SK-N-SH (cell line): ENCODE measurements around the gene SDS.

ENCODE experiments used
- EZH2phosphoT487 ChIP-seq: fragments of 200-600 bp; sonication (generic); IDR thresholded peaks from 2 replicates; pipeline ENCODE4 v1.6.1; 2017; ENCODE audit warnings: low read depth, mixed run types, mild to moderate bottlenecking, antibody characterized with exemption, moderate library complexity, borderline replicate concordance
- GATA2 ChIP-seq: sonication (generic); formaldehyde crosslinking; IDR thresholded peaks from 2 replicates; pipeline ENCODE4 v1.5.0; 2020; ENCODE audit warnings: mild to moderate bottlenecking, missing genetic modification reagents
- JUND ChIP-seq: IDR thresholded peaks from 2 replicates; pipeline ENCODE4 v1.4.0; 2012
- RAD21 ChIP-seq: IDR thresholded peaks from 2 replicates; pipeline ENCODE4 v1.6.1; 2012; ENCODE audit warnings: mild to moderate bottlenecking, low read length
- TF ChIP-seq, protein P1 (sequence below): fragments of 200-600 bp; sonication (generic); IDR thresholded peaks from 2 replicates; pipeline ENCODE4 v1.6.1; 2017; ENCODE audit warnings: antibody characterized with exemption, mild to moderate bottlenecking, moderate library complexity
- TF ChIP-seq, protein P2 (sequence below): IDR thresholded peaks from 2 replicates; pipeline ENCODE4; 2012

- TF ChIP-seq, protein P1, sequence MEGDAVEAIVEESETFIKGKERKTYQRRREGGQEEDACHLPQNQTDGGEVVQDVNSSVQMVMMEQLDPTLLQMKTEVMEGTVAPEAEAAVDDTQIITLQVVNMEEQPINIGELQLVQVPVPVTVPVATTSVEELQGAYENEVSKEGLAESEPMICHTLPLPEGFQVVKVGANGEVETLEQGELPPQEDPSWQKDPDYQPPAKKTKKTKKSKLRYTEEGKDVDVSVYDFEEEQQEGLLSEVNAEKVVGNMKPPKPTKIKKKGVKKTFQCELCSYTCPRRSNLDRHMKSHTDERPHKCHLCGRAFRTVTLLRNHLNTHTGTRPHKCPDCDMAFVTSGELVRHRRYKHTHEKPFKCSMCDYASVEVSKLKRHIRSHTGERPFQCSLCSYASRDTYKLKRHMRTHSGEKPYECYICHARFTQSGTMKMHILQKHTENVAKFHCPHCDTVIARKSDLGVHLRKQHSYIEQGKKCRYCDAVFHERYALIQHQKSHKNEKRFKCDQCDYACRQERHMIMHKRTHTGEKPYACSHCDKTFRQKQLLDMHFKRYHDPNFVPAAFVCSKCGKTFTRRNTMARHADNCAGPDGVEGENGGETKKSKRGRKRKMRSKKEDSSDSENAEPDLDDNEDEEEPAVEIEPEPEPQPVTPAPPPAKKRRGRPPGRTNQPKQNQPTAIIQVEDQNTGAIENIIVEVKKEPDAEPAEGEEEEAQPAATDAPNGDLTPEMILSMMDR = no peak
- TF ChIP-seq, protein P2, sequence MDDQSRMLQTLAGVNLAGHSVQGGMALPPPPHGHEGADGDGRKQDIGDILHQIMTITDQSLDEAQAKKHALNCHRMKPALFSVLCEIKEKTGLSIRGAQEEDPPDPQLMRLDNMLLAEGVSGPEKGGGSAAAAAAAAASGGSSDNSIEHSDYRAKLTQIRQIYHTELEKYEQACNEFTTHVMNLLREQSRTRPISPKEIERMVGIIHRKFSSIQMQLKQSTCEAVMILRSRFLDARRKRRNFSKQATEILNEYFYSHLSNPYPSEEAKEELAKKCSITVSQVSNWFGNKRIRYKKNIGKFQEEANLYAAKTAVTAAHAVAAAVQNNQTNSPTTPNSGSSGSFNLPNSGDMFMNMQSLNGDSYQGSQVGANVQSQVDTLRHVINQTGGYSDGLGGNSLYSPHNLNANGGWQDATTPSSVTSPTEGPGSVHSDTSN = no peak
- no peak for TF ChIP-seq GATA2
- TF ChIP-seq EZH2phosphoT487 = no peak
- no peak for TF ChIP-seq RAD21
- TF ChIP-seq JUND = no peak
Measured at GRCh38 chr12:113418213-113418879, 14.7 kb upstream of the SDS start.
